ACC112 (cell line): Measurements from ENCODE around the gene PMM1.
"Not testable (repeated sequence)": the region's sequence is repeated elsewhere in the genome, so short reads cannot be mapped to it uniquely, and the experiment has no call there.

Source experiments
- H2AFZ ChIP-seq: fragments of 200-600 bp; sonication (generic); one replicate; pipeline ENCODE4 v1.6.0; 2017; ENCODE audit warnings: antibody characterized with exemption, low read length; ENCODE audit not compliant: unreplicated experiment
- H3K27ac ChIP-seq: fragments of 200-600 bp; sonication (generic); 2 replicates; pipeline ENCODE4 v1.5.1; 2014; ENCODE audit warnings: low read depth, mild to moderate bottlenecking, antibody characterized with exemption, low read length, moderate library complexity
- H3K27me3 ChIP-seq: fragments of 200-600 bp; sonication (generic); 2 replicates; pipeline ENCODE4 v1.6.1; 2014; ENCODE audit warnings: mild to moderate bottlenecking, antibody characterized with exemption, low read length, moderate library complexity, mixed read lengths; ENCODE audit not compliant: insufficient read depth
- H3K36me3 ChIP-seq: fragments of 200-600 bp; sonication (generic); 2 replicates; pipeline ENCODE4 v1.6.1; 2016; ENCODE audit warnings: mild to moderate bottlenecking, antibody characterized with exemption, low read length, moderate library complexity, mixed read lengths; ENCODE audit not compliant: insufficient read depth
- H3K4me1 ChIP-seq: fragments of 200-600 bp; sonication (generic); one replicate; pipeline ENCODE4 v1.6.1; 2016; ENCODE audit warnings: low read length, mixed read lengths; ENCODE audit not compliant: insufficient read depth, unreplicated experiment, control insufficient read depth
- H3K4me3 ChIP-seq: fragments of 200-600 bp; sonication (generic); 2 replicates; pipeline ENCODE4 v1.5.1; 2014; ENCODE audit warnings: mild to moderate bottlenecking, low read depth, low read length
- H3K79me2 ChIP-seq: fragments of 200-600 bp; sonication (generic); one replicate; pipeline ENCODE4 v1.6.0; 2016; ENCODE audit warnings: low read length; ENCODE audit not compliant: control insufficient read depth, unreplicated experiment, insufficient read depth

PMM1 gene

GRCh38 chr22:41589391-41590241 lies at the start of gene PMM1:
TSS of gene PMM1 (minus strand) at chr22:41589840. CDS start at chr22:41589805, 35 bp downstream.
- peaks cover 6% of the 10 kb centered on the region for H3K4me1 ChIP-seq
- H3K36me3 ChIP-seq, result no peaks in the 10 kb centered on the region
- no peak within 1 kb of the TSS for H2AFZ ChIP-seq
- H3K27ac ChIP-seq, result peak within 1 kb of the TSS; percentile 26; the same call in 1 of the 2 replicates
- H3K79me2 ChIP-seq, result peaks cover 15% of the 10 kb centered on the region
- H3K27me3 ChIP-seq, result no peaks in the 10 kb centered on the region
- H3K4me3 ChIP-seq, result peak within 1 kb of the TSS; percentile 98

- no peak overlapping the region for H3K4me3 ChIP-seq
- peaks cover 4% of the 10 kb centered on the region for H3K4me1 ChIP-seq
- no peak overlapping the region for H2AFZ ChIP-seq
- H3K27me3 ChIP-seq, result no peaks in the 10 kb centered on the region
- H3K27ac ChIP-seq, result no peak overlapping the region
- H3K79me2 ChIP-seq, result peaks cover 15% of the 10 kb centered on the region
- H3K36me3 ChIP-seq, result no peaks in the 10 kb centered on the region; the same call in 1 of the 2 replicates
These were observed 49.1 kb upstream of the PMM1 start for GRCh38 chr22:41638748-41639147.

- Histone ChIP-seq H2AFZ (no peak overlapping the region), H3K27ac (no peak overlapping the region), H3K4me1 (peaks cover 4% of the 10 kb centered on the region), H3K79me2 (peaks cover 15% of the 10 kb centered on the region), H3K27me3 (no peaks in the 10 kb centered on the region), H3K36me3 (no peaks in the 10 kb centered on the region; the same call in 1 of the 2 replicates), H3K4me3 (no peak overlapping the region)
These were observed 48.5 kb upstream of the PMM1 start for GRCh38 chr22:41638124-41638523.

GRCh38 chr22:41637623-41638022 lies 48.0 kb upstream of the PMM1 start:
- H3K4me1 ChIP-seq, H2AFZ ChIP-seq, H3K27me3 ChIP-seq, H3K27ac ChIP-seq, H3K4me3 ChIP-seq, H3K36me3 ChIP-seq: not testable (repeated sequence)
- H3K79me2 ChIP-seq, result peaks cover 12% of the 10 kb centered on the region

- H3K4me1 ChIP-seq, result peaks cover 4% of the 10 kb centered on the region
- peaks cover 7% of the 10 kb centered on the region for H3K79me2 ChIP-seq
- peak overlapping the region; percentile 43 for H3K27ac ChIP-seq
These were observed 46.8 kb upstream of the PMM1 start for GRCh38 chr22:41636467-41636866.

GRCh38 chr22:41634610-41635009 lies 45.0 kb upstream of the PMM1 start:
- not testable (repeated sequence) for H3K4me1 ChIP-seq, H3K79me2 ChIP-seq, H2AFZ ChIP-seq, H3K36me3 ChIP-seq, H3K27me3 ChIP-seq, H3K27ac ChIP-seq, H3K4me3 ChIP-seq

More at GRCh38 chr22:41636467-41636866, 46.8 kb upstream of the PMM1 start:
- no peak overlapping the region for H3K4me3 ChIP-seq
- H3K36me3 ChIP-seq, result no peaks in the 10 kb centered on the region; the same call in 1 of the 2 replicates
- H2AFZ ChIP-seq, result no peak overlapping the region
- H3K27me3 ChIP-seq, result no peaks in the 10 kb centered on the region

- not testable (repeated sequence) for H3K4me1 ChIP-seq, H3K36me3 ChIP-seq, H2AFZ ChIP-seq, H3K27me3 ChIP-seq, H3K4me3 ChIP-seq, H3K27ac ChIP-seq
- peaks cover 16% of the 10 kb centered on the region for H3K79me2 ChIP-seq
These were observed 42.0 kb upstream of the PMM1 start for GRCh38 chr22:41631615-41632014.

GRCh38 chr22:41631115-41631514 lies 41.5 kb upstream of the PMM1 start:
- not testable (repeated sequence) for H3K27ac ChIP-seq, H3K4me3 ChIP-seq, H3K36me3 ChIP-seq, H3K27me3 ChIP-seq, H2AFZ ChIP-seq, H3K4me1 ChIP-seq
- H3K79me2 ChIP-seq, result peaks cover 16% of the 10 kb centered on the region

GRCh38 chr22:41625577-41625976 lies 35.9 kb upstream of the PMM1 start:
- H2AFZ ChIP-seq, result no peak overlapping the region
- no peak overlapping the region for H3K27ac ChIP-seq
- H3K36me3 ChIP-seq, result peaks cover 8% of the 10 kb centered on the region
- H3K79me2 ChIP-seq, result peaks cover 42% of the 10 kb centered on the region
- H3K4me1 ChIP-seq, result peaks cover 5% of the 10 kb centered on the region
- H3K27me3 ChIP-seq, result no peaks in the 10 kb centered on the region
- H3K4me3 ChIP-seq, result no peak overlapping the region

GRCh38 chr22:41621911-41622179 lies 32.2 kb upstream of the PMM1 start:
- H3K4me3 ChIP-seq, result peak overlapping the region; percentile 94
- peaks cover 16% of the 10 kb centered on the region for H3K4me1 ChIP-seq
- H2AFZ ChIP-seq, result peak overlapping the region; percentile 70
- H3K36me3 ChIP-seq, result no peaks in the 10 kb centered on the region
- H3K27ac ChIP-seq, result peak overlapping the region; percentile 97
- no peaks in the 10 kb centered on the region for H3K27me3 ChIP-seq
- H3K79me2 ChIP-seq, result peaks cover 63% of the 10 kb centered on the region
